ENCODE results near the gene LITAFD.
"Not testable (repeated sequence)": the region's sequence is repeated elsewhere in the genome, so short reads cannot be mapped to it uniquely, and the experiment has no call there.

The LITAFD gene

GRCh38 chr16:8899709-8900317, 17.7 kb downstream of the LITAFD start:
- DNase-seq = no peak

- DNase-seq = no peak
Measured at GRCh38 chr16:8900343-8900742, 18.2 kb downstream of the LITAFD start.

- DNase-seq = no peak
Measured at GRCh38 chr16:8901320-8901861, 19.2 kb downstream of the LITAFD start.

- no peak for DNase-seq
Measured at GRCh38 chr16:8903004-8903403, 20.9 kb downstream of the LITAFD start.

- DNase-seq = no peak
Measured at GRCh38 chr16:8904018-8904430, 21.9 kb downstream of the LITAFD start.

- DNase-seq = peak; percentile 53
Measured at GRCh38 chr16:8905168-8905762, 23.1 kb downstream of the LITAFD start.

GRCh38 chr16:8905795-8906591, 23.8 kb downstream of the LITAFD start:
- DNase-seq = peak; percentile 38

GRCh38 chr16:8907096-8907495, 24.9 kb downstream of the LITAFD start:
- no peak for DNase-seq

GRCh38 chr16:8908810-8909468, 26.8 kb downstream of the LITAFD start:
- DNase-seq = no peak

GRCh38 chr16:8910811-8911210, 28.7 kb downstream of the LITAFD start:
- DNase-seq = no peak

- no peak for DNase-seq
Measured at GRCh38 chr16:8912793-8913192, 30.6 kb downstream of the LITAFD start.

- DNase-seq = peak; percentile 11
Measured at GRCh38 chr16:8914098-8914497, 31.9 kb downstream of the LITAFD start.

GRCh38 chr16:8915722-8916301, 33.7 kb downstream of the LITAFD start:
- no peak for DNase-seq

GRCh38 chr16:8916541-8917225, 34.5 kb downstream of the LITAFD start:
- no peak for DNase-seq

GRCh38 chr16:8917336-8917735, 35.2 kb downstream of the LITAFD start:
- DNase-seq = not testable (repeated sequence)

- DNase-seq = no peak
Measured at GRCh38 chr16:8919089-8919933, 37.2 kb downstream of the LITAFD start.

GRCh38 chr16:8919934-8920462, 37.8 kb downstream of the LITAFD start:
- DNase-seq = no peak

GRCh38 chr16:8920645-8921346, 38.6 kb downstream of the LITAFD start:
- DNase-seq = no peak

- DNase-seq = no peak
Measured at GRCh38 chr16:8921347-8921984, 39.3 kb downstream of the LITAFD start.

- no peak for DNase-seq
Measured at GRCh38 chr16:8923199-8923598, 41.0 kb downstream of the LITAFD start.
